Measurements from ENCODE around the gene YIF1A. TPM values are rescaled to one million over a fixed set of nuclear protein-coding genes. Genes with fewer than 3 reads are reported as not detected.
A peak's percentile ranks its signal among the peaks of the same experiment; 100 is the strongest.
"Not testable (repeated sequence)": the region's sequence is repeated elsewhere in the genome, so short reads cannot be mapped to it uniquely, and the experiment has no call there.

YIF1A gene
- total RNA-seq, 5 donors from 2014 or later (not counting 1 experiment from before 2014, with no cell fraction given), result 24.5 to 63.3 (median 56.9) TPM

GRCh38 chr11:66312549-66313320, 23.8 kb upstream of the YIF1A start:
- no peaks in the 10 kb centered on the region for H3K36me3 Mint-ChIP-seq
- Histone ChIP-seq H3K4me3 (ENCODE audit: control insufficient read depth in 1 of 2, extremely low read depth in 1 of 2, low read length in 1 of 2) (peak overlapping the region; percentile 58 to 71), H3K9me3 (no peaks in the 10 kb centered on the region), H3K27ac (ENCODE audit: low read length) (peak overlapping the region; percentile 92), H3K27me3 (replicated peaks in 1 of 2; ENCODE audit: control insufficient read depth in 2 of 2, extremely low read depth in 1 of 2, insufficient read depth in 2 of 2, low read length in 1 of 2) (peaks cover 0 to 14% of the 10 kb centered on the region in 2 experiments), H3K36me3 (ENCODE audit: control insufficient read depth in 2 of 2, extremely low read depth in 1 of 2, insufficient read depth in 1 of 2, low read length in 1 of 2) (no peaks in the 10 kb centered on the region), H3K4me1 (ENCODE audit: control insufficient read depth in 1 of 2, extremely low read depth in 1 of 2, insufficient read depth in 2 of 2, low read length in 2 of 2) (peaks cover 13 to 59% of the 10 kb centered on the region in 2 experiments)
- DNase-seq (peak; percentile 96 to 100 (median 99)), ATAC-seq (replicated peaks in 1 of 4) (peak; percentile 64 to 68 (median 66))
- peak overlapping the region; percentile 73 to 90 (median 85) for H3K4me3 Mint-ChIP-seq
- CTCF ChIA-PET, result interaction anchor here (0.6 to 3.2 kb wide), 27 partner anchors 9 to 816 kb away, joined by 3 to 34 read pairs (median 4); partner anchors contain the start of genes BRMS1 (in 1 of the 2), DPP3 (in 1 of the 2), MRPL11 (in 1 of the 2) and PELI3 (in 1 of the 2)
- POLR2A ChIA-PET, result interaction anchor here (0.6 to 1.3 kb wide), 10 partner anchors 17 to 1439 kb away, joined by 3 to 8 read pairs (median 3); partner anchors contain the start of genes BRMS1 (in 1 of the 2), FIBP (in 1 of the 2) and YIF1A (in 1 of the 2)
- WGBS (ENCODE audit: insufficient coverage), result 2% methylated on average over 44 of the region's 52 CpGs
- peak overlapping the region; percentile 93 to 99 for H3K27ac Mint-ChIP-seq
- peaks cover 0 to 2% of the 10 kb centered on the region in 2 donors for H3K27me3 Mint-ChIP-seq
- H3K4me1 Mint-ChIP-seq, result peaks cover 30 to 38% (median 34%) of the 10 kb centered on the region in 3 donors
- H3K9me3 Mint-ChIP-seq, result no peaks in the 10 kb centered on the region

DNA sequence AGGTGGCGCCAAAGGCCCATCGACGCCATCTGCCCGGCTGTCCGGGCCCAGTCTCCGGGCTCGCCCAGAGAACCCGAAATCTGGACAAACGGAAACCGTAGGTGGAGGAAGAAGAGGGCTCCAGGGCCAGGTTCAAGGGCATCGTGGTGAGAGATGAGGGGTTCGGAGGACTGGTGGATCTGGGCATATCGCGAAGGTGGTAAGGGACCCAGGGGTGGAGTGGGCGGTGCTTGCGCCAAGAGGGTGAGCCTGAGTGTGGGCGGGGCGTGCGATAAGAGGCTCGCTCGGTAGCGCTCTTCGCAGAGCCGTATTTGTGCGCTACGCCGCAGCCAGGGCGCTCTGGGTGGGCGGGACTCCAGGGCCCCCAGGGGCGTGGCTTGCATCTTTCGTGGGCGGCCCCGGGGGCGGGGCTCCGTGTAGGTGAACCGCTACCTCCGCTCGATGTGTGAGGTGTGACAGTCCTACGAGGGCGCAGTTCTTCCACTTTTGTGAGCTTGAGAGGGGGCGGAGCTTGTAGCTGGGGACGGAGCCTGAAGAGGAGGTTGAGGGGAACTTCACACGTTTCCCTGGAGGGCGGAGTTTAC, 23.1 kb upstream of the YIF1A start:
- H3K36me3 Mint-ChIP-seq, result no peaks in the 10 kb centered on the region
- ChIA-PET CTCF (interaction anchor here (0.5 to 3.2 kb wide), 35 partner anchors 10 to 815 kb away, joined by 3 to 34 read pairs (median 4); partner anchors contain the start of genes BRMS1 (in 1 of the 2), DPP3 (in 1 of the 2), MRPL11 (in 1 of the 2) and PELI3 (in 1 of the 2)), POLR2A (interaction anchor here (0.5 to 1.3 kb wide), 8 partner anchors 18 to 1438 kb away, joined by 3 to 8 read pairs (median 3); partner anchors contain the start of genes BRMS1 (in 1 of the 2), FIBP (in 1 of the 2) and YIF1A (in 1 of the 2))
- peak overlapping the region; percentile 73 to 90 (median 85) for H3K4me3 Mint-ChIP-seq
- no peaks in the 10 kb centered on the region for H3K9me3 Mint-ChIP-seq
- H3K27me3 Mint-ChIP-seq, result peaks cover 0 to 2% of the 10 kb centered on the region in 2 donors
- Histone ChIP-seq H3K4me1 (ENCODE audit: control insufficient read depth in 1 of 2, extremely low read depth in 1 of 2, insufficient read depth in 2 of 2, low read length in 2 of 2) (peaks cover 9 to 52% of the 10 kb centered on the region in 2 experiments), H3K4me3 (ENCODE audit: control insufficient read depth in 1 of 2, extremely low read depth in 1 of 2, low read length in 1 of 2) (peak overlapping the region; percentile 57 to 71), H3K27me3 (replicated peaks in 1 of 2; ENCODE audit: control insufficient read depth in 2 of 2, extremely low read depth in 1 of 2, insufficient read depth in 2 of 2, low read length in 1 of 2) (peaks cover 0 to 14% of the 10 kb centered on the region in 2 experiments), H3K27ac (ENCODE audit: low read length) (peak overlapping the region; percentile 92), H3K9me3 (no peaks in the 10 kb centered on the region), H3K36me3 (ENCODE audit: control insufficient read depth in 2 of 2, extremely low read depth in 1 of 2, insufficient read depth in 1 of 2, low read length in 1 of 2) (no peaks in the 10 kb centered on the region)
- peak; percentile 75 to 82 (median 77) for ATAC-seq (replicated peaks in 1 of 4)
- DNase-seq, result peak; percentile 96 to 100 (median 99)
- WGBS (ENCODE audit: insufficient coverage), result 0% methylated on average over 43 of the region's 44 CpGs
- peaks cover 24 to 32% (median 29%) of the 10 kb centered on the region in 3 donors for H3K4me1 Mint-ChIP-seq
- H3K27ac Mint-ChIP-seq, result peak overlapping the region; percentile 93 to 99

DNA sequence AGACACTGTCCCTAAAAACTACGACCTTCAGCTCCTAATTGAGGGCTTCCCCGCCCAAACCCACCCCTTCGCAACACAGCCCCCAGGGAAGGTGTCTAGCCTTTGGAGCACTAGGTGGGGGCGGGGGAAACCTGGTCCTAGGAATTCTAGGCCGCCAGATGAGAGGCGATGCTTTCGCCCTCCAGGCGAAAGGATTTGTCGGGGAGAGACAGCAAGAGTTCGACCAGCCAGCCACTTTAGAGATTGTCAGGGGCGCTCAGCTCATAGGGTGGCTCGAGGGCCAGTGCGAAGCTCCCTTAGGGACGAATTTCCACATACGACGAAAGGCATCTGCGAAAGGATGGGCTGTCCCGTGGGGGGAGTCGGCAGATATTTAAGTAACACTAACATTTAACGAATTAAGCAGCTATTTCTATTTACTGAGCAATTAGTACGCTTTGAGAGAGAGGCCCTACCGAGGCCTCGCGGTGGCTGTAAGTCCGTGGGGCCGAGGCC, 22.6 kb upstream of the YIF1A start:
- Histone ChIP-seq H3K9me3 (no peaks in the 10 kb centered on the region), H3K36me3 (ENCODE audit: control insufficient read depth in 2 of 2, extremely low read depth in 1 of 2, insufficient read depth in 1 of 2, low read length in 1 of 2) (no peaks in the 10 kb centered on the region), H3K27ac (ENCODE audit: low read length) (peak overlapping the region; percentile 92), H3K4me1 (ENCODE audit: control insufficient read depth in 1 of 2, extremely low read depth in 1 of 2, insufficient read depth in 2 of 2, low read length in 2 of 2) (peaks cover 9 to 51% of the 10 kb centered on the region in 2 experiments), H3K27me3 (replicated peaks in 1 of 2; ENCODE audit: control insufficient read depth in 2 of 2, extremely low read depth in 1 of 2, insufficient read depth in 2 of 2, low read length in 1 of 2) (peaks cover 0 to 17% of the 10 kb centered on the region in 2 experiments), H3K4me3 (ENCODE audit: control insufficient read depth in 1 of 2, extremely low read depth in 1 of 2, low read length in 1 of 2) (peak overlapping the region; percentile 54 to 71)
- WGBS (ENCODE audit: insufficient coverage), result 38% methylated on average over 14 of the region's 26 CpGs
- ChIA-PET CTCF (interaction anchor here (0.5 to 3.2 kb wide), 22 partner anchors 15 to 618 kb away, joined by 3 to 34 read pairs (median 4); partner anchors contain the start of genes BRMS1 (in 1 of the 2), RIN1 (in 1 of the 2), TMEM151A (in 1 of the 2) and YIF1A (in 1 of the 2)), POLR2A (interaction anchor here in 1 of 2 donors (0.5 to 0.7 kb wide), 2 partner anchors 45 to 602 kb away, joined by 3 to 7 read pairs; no protein-coding TSS in a partner anchor)
- ATAC-seq (replicated peaks in 1 of 4) (peak in 1 of 4 experiments; percentile 36), DNase-seq (no peak)
- Mint-ChIP-seq H3K36me3 (no peaks in the 10 kb centered on the region), H3K27me3 (peaks cover 0 to 2% of the 10 kb centered on the region in 2 donors), H3K27ac (peak overlapping the region; percentile 93 to 99), H3K4me3 (peak overlapping the region; percentile 73 to 90 (median 85)), H3K9me3 (no peaks in the 10 kb centered on the region), H3K4me1 (peaks cover 24 to 32% (median 29%) of the 10 kb centered on the region in 3 donors)

GRCh38 chr11:66310803-66311440, 22.0 kb upstream of the YIF1A start:
- H3K36me3 Mint-ChIP-seq; H3K4me3 ChIP-seq (ENCODE audit: control insufficient read depth in 1 of 2, extremely low read depth in 1 of 2, low read length in 1 of 2); H3K9me3 ChIP-seq; H3K36me3 ChIP-seq (ENCODE audit: control insufficient read depth in 2 of 2, extremely low read depth in 1 of 2, insufficient read depth in 1 of 2, low read length in 1 of 2); H3K27me3 Mint-ChIP-seq; ATAC-seq (replicated peaks in 1 of 4); H3K27ac ChIP-seq (ENCODE audit: low read length); DNase-seq; H3K9me3 Mint-ChIP-seq: not testable (repeated sequence)
- Histone ChIP-seq H3K27me3 (replicated peaks in 1 of 2; ENCODE audit: control insufficient read depth in 2 of 2, extremely low read depth in 1 of 2, insufficient read depth in 2 of 2, low read length in 1 of 2) (peaks cover 0 to 14% of the 10 kb centered on the region in 2 experiments), H3K4me1 (ENCODE audit: control insufficient read depth in 1 of 2, extremely low read depth in 1 of 2, insufficient read depth in 2 of 2, low read length in 2 of 2) (peaks cover 8 to 45% of the 10 kb centered on the region in 2 experiments)
- peak overlapping the region in 1 of 3 donors; percentile 73 for H3K4me3 Mint-ChIP-seq
- ChIA-PET CTCF (interaction anchor here (0.5 to 3.2 kb wide), 17 partner anchors 16 to 522 kb away, joined by 3 to 34 read pairs (median 4); partner anchors contain the start of genes BRMS1 (in 1 of the 2), RIN1 (in 1 of the 2) and YIF1A (in 1 of the 2)), POLR2A (interaction anchor here in 1 of 2 donors (0.7 kb wide), 2 partner anchors 45 to 741 kb away, joined by 3 to 6 read pairs; no protein-coding TSS in a partner anchor)
- H3K4me1 Mint-ChIP-seq, result peaks cover 22 to 28% (median 26%) of the 10 kb centered on the region in 3 donors
- H3K27ac Mint-ChIP-seq, result peak overlapping the region in 1 of 2 donors; percentile 99
- WGBS (ENCODE audit: insufficient coverage), result 90% methylated on average over 13 of the region's 18 CpGs

DNA sequence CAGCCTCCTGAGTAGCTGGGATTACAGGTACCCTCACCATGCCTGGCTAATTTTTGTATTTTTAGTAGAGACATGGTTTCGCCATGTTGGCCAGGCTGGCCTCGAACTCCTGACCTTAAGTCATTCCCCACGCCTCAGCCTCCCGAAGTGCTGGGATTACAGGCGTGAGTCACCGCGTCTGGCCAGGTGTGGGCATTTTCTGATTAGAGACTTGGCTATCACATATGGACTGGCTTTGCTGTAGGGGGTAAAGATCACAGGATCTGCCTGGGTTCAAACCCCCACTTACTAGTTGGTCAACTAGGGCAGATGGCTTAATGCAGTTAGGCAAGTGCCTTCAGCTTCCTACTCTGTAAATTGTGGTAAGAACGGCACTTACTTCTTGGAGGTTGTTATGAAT, 21.4 kb upstream of the YIF1A start:
- H3K27me3 ChIP-seq (replicated peaks in 1 of 2; ENCODE audit: control insufficient read depth in 2 of 2, extremely low read depth in 1 of 2, insufficient read depth in 2 of 2, low read length in 1 of 2), result peaks cover 0 to 12% of the 10 kb centered on the region in 2 experiments
- H3K9me3 ChIP-seq, result no peaks in the 10 kb centered on the region
- H3K36me3 ChIP-seq (ENCODE audit: control insufficient read depth in 2 of 2, extremely low read depth in 1 of 2, insufficient read depth in 1 of 2, low read length in 1 of 2), result no peaks in the 10 kb centered on the region
- Mint-ChIP-seq H3K4me3 (no peak overlapping the region), H3K9me3 (no peaks in the 10 kb centered on the region), H3K27ac (no peak overlapping the region), H3K27me3 (peaks cover 0 to under 1% of the 10 kb centered on the region in 2 donors), H3K4me1 (peaks cover 16 to 22% (median 20%) of the 10 kb centered on the region in 3 donors), H3K36me3 (no peaks in the 10 kb centered on the region)
- WGBS (ENCODE audit: insufficient coverage), result 91% methylated on average over 4 of the region's 8 CpGs
- ChIA-PET POLR2A (interaction anchor here in 1 of 2 donors (0.7 kb wide), 1 partner anchor 741 kb away, joined by 6 read pairs; no protein-coding TSS in a partner anchor), CTCF (interaction anchor here in 1 of 2 donors (3.2 kb wide), 1 partner anchor 76 kb away, joined by 25 read pairs; no protein-coding TSS in a partner anchor)
- H3K27ac ChIP-seq (ENCODE audit: low read length), result no peak overlapping the region
- no peak overlapping the region for H3K4me3 ChIP-seq (ENCODE audit: control insufficient read depth in 1 of 2, extremely low read depth in 1 of 2, low read length in 1 of 2)
- ATAC-seq (replicated peaks in 1 of 4), result no peak
- H3K4me1 ChIP-seq (ENCODE audit: control insufficient read depth in 1 of 2, extremely low read depth in 1 of 2, insufficient read depth in 2 of 2, low read length in 2 of 2), result peaks cover 7 to 39% of the 10 kb centered on the region in 2 experiments
- DNase-seq, result no peak

Measured in T-cell (primary cell).